GM12878 (cell line): ENCODE results near the gene MYL12B. TPM values are rescaled to one million over a fixed set of nuclear protein-coding genes. Genes with fewer than 3 reads are reported as not detected.

Experiments used
- CREB1 ChIP-seq: IDR thresholded peaks from 2 replicates; pipeline ENCODE4 v1.6.1; 2012; ENCODE audit warnings: low read depth, mild to moderate bottlenecking, inconsistent platforms
- DPF2 ChIP-seq: fragments of 450-650 bp; IDR thresholded peaks from 2 replicates; pipeline ENCODE4 v1.6.1; 2017; ENCODE audit warnings: mild to moderate bottlenecking
- FOXM1 ChIP-seq: IDR thresholded peaks from 2 replicates; pipeline ENCODE4 v1.6.1; 2012; ENCODE audit warnings: low read depth, mild to moderate bottlenecking, inconsistent platforms, low read length, moderate library complexity
- GABPA ChIP-seq: IDR thresholded peaks from 2 replicates; pipeline ENCODE4 v1.6.1; 2014; ENCODE audit warnings: antibody characterized with exemption, low read depth, mild to moderate bottlenecking, inconsistent platforms
- HCFC1 ChIP-seq: fragments of 150-350 bp; IDR thresholded peaks from 2 replicates; pipeline ENCODE4 v1.6.1; 2014; ENCODE audit warnings: low read length
- JUND ChIP-seq: IDR thresholded peaks from 2 replicates; pipeline ENCODE4 v1.6.1; 2012; ENCODE audit warnings: low read depth, mild to moderate bottlenecking, low read length, improper control_type of control experiment, moderate library complexity
- MYC ChIP-seq: IDR thresholded peaks from 2 replicates; pipeline ENCODE4 v1.6.1; 2011; ENCODE audit warnings: mild to moderate bottlenecking, low read length, moderate library complexity, inconsistent platforms; ENCODE audit not compliant: insufficient read depth, insufficient replicate concordance, insufficient read length, severe bottlenecking
- NBN ChIP-seq: fragments of 450-650 bp; IDR thresholded peaks from 2 replicates; pipeline ENCODE4 v1.6.1; 2016
- NR2C2 ChIP-seq: IDR thresholded peaks from 2 replicates; pipeline ENCODE4 v1.6.1; 2011; ENCODE audit warnings: borderline replicate concordance, low read depth; ENCODE audit not compliant: control insufficient read depth, insufficient read length
- PAX5 ChIP-seq: IDR thresholded peaks from 2 replicates; pipeline ENCODE4 v1.6.1; 2011; ENCODE audit warnings: low read depth, low read length, borderline replicate concordance
- RAD51 ChIP-seq: fragments of 450-650 bp; IDR thresholded peaks from 2 replicates; pipeline ENCODE4 v1.6.1; 2016; ENCODE audit warnings: moderate library complexity, mild to moderate bottlenecking, inconsistent platforms
- RELA ChIP-seq: fragments of 450-650 bp; IDR thresholded peaks from 2 replicates; pipeline ENCODE4 v1.8.0; 2014; ENCODE audit warnings: borderline replicate concordance; ENCODE audit not compliant: partially characterized antibody
- SREBF2 ChIP-seq: IDR thresholded peaks from 2 replicates; pipeline ENCODE4 v1.6.1; 2012; ENCODE audit warnings: mild to moderate bottlenecking, low read length
- TCF12 ChIP-seq: IDR thresholded peaks from 2 replicates; pipeline ENCODE4 v1.6.1; 2011; ENCODE audit warnings: low read depth, mild to moderate bottlenecking, low read length
- TCF7 ChIP-seq: IDR thresholded peaks from 2 replicates; pipeline ENCODE4 v1.6.1; 2014; ENCODE audit warnings: antibody characterized with exemption, borderline replicate concordance
- YBX1 ChIP-seq: fragments of 450-650 bp; IDR thresholded peaks from 2 replicates; pipeline ENCODE4 v1.6.1; 2016; ENCODE audit warnings: antibody characterized with exemption
- ZNF274 ChIP-seq: IDR thresholded peaks from one replicate; pipeline ENCODE4 v1.8.0; 2011; ENCODE audit not compliant: insufficient read length, insufficient read depth
- ZNF384 ChIP-seq: IDR thresholded peaks from 2 replicates; pipeline ENCODE4 v1.6.1; 2012; ENCODE audit warnings: low read depth, mild to moderate bottlenecking, low read length, improper control_type of control experiment, borderline replicate concordance
- polyA plus RNA-seq, 11 experiments: library from polyadenylated mRNA; depleted of rRNA in 4 of 11; unstranded in 6 of 11; stranded (reverse) in 5 of 11; fragments of >200 nt; fragmentation: Nextera tagmentation in 4 of 11; fragmentation: Illumina TruSeq in 1 of 11; extraction: Ambion mirVana in 4 of 11; extraction: Trizol in 1 of 11; gene quantifications; 1 replicate in 1 of 11; 2 replicates in 10 of 11; pipeline versions ENCODE4 v1.2.1 to v1.2.3, GENCODE V29; 2011 to 2016; ENCODE audit warnings: inconsistent platforms in 2 of 11, missing spikeins in 2 of 11, low read depth in 1 of 11
- total RNA-seq, 4 experiments: library from RNA; depleted of rRNA in 3 of 4; stranded (reverse); fragments of >200 nt in 3 of 4; fragmentation: Illumina TruSeq in 1 of 4; extraction: Trizol in 1 of 4; gene quantifications; 2 replicates each; pipeline versions ENCODE4 v1.2.1 to v1.2.3, GENCODE V29; 2013 to 2021
- TF ChIP-seq, protein P1 (sequence below): IDR thresholded peaks from 2 replicates; pipeline ENCODE4 v1.6.1; 2011; ENCODE audit warnings: low read depth, mild to moderate bottlenecking, low read length, moderate library complexity, borderline replicate concordance; ENCODE audit errors: extremely low read depth
- TF ChIP-seq, protein P2 (sequence below): fragments of 450-650 bp; IDR thresholded peaks from 2 replicates; pipeline ENCODE4 v1.6.1; 2017; ENCODE audit warnings: low read depth, mild to moderate bottlenecking, moderate library complexity
- TF ChIP-seq, protein P3 (sequence below): IDR thresholded peaks from 2 replicates; pipeline ENCODE4 v1.6.1; 2011; ENCODE audit warnings: mild to moderate bottlenecking, low read depth, low read length, moderate library complexity; ENCODE audit not compliant: insufficient replicate concordance
- TF ChIP-seq, protein P4 (sequence below): IDR thresholded peaks from 2 replicates; pipeline ENCODE4 v1.6.1; 2011; ENCODE audit warnings: borderline replicate concordance, low read depth, mild to moderate bottlenecking, moderate library complexity, low read length; ENCODE audit not compliant: insufficient read depth, poor library complexity, severe bottlenecking
- TF ChIP-seq, protein P5 (sequence below): fragments of 450-650 bp; IDR thresholded peaks from 2 replicates; pipeline ENCODE4 v1.6.1; 2014; ENCODE audit warnings: mild to moderate bottlenecking
- TF ChIP-seq, protein P6 (sequence below): fragments of 450-650 bp; IDR thresholded peaks from 2 replicates; pipeline ENCODE4 v1.6.1; 2017; ENCODE audit warnings: mild to moderate bottlenecking, low read depth, inconsistent platforms; ENCODE audit not compliant: poor library complexity, severe bottlenecking

Gene MYL12B
- total and polyA plus RNA-seq, 10 of the 15 experiments (the other 5 are each of a cell fraction or from before 2014, with no cell fraction given): 179 to 739 (median 400) TPM

DNA sequence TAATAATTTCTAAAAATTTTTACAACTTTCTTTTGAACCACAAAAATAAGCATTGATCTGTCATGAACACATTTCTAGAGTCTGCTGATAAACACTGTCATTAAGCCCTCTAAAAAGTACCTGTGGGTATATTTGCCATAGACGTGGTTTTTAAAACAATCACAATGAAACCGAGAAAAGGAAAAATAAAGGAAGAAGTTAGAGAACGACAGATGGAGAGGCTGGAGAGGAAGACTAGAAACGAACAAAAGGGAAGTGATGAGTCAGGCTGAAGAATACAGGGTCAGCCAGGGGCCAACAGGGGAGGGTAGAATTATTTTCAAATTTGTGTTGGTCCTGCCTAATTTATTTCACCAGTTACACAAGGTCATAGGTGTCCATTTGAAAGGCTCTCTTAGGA is 62.0 kb downstream of the MYL12B start (continued):
- TF ChIP-seq FOXM1 (peak; percentile 77; the same call in 1 of the 2 replicates), SREBF2 (no peak), PAX5 (no peak), JUND (no peak), MYC (no peak), DPF2 (peak; percentile 63; the same call in 1 of the 2 replicates), TCF12 (0 out of 2 replicates have a peak, but pooled peaks have one; percentile 10), NR2C2 (no peak), TCF7 (peak; percentile 84), CREB1 (0 out of 2 replicates have a peak, but pooled peaks have one; percentile 13), ZNF274 (no peak), YBX1 (no peak), RELA (no peak), HCFC1 (no peak), GABPA (0 out of 2 replicates have a peak, but pooled peaks have one; percentile 35), RAD51 (no peak), ZNF384 (no peak), NBN (no peak)
- TF ChIP-seq, protein P1, sequence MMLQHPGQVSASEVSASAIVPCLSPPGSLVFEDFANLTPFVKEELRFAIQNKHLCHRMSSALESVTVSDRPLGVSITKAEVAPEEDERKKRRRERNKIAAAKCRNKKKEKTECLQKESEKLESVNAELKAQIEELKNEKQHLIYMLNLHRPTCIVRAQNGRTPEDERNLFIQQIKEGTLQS: no peak
- TF ChIP-seq, protein P2, sequence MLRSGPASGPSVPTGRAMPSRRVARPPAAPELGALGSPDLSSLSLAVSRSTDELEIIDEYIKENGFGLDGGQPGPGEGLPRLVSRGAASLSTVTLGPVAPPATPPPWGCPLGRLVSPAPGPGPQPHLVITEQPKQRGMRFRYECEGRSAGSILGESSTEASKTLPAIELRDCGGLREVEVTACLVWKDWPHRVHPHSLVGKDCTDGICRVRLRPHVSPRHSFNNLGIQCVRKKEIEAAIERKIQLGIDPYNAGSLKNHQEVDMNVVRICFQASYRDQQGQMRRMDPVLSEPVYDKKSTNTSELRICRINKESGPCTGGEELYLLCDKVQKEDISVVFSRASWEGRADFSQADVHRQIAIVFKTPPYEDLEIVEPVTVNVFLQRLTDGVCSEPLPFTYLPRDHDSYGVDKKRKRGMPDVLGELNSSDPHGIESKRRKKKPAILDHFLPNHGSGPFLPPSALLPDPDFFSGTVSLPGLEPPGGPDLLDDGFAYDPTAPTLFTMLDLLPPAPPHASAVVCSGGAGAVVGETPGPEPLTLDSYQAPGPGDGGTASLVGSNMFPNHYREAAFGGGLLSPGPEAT: peak; percentile 65; the same call in 1 of the 2 replicates
- TF ChIP-seq, protein P3, sequence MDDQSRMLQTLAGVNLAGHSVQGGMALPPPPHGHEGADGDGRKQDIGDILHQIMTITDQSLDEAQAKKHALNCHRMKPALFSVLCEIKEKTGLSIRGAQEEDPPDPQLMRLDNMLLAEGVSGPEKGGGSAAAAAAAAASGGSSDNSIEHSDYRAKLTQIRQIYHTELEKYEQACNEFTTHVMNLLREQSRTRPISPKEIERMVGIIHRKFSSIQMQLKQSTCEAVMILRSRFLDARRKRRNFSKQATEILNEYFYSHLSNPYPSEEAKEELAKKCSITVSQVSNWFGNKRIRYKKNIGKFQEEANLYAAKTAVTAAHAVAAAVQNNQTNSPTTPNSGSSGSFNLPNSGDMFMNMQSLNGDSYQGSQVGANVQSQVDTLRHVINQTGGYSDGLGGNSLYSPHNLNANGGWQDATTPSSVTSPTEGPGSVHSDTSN: no peak
- TF ChIP-seq, protein P4, sequence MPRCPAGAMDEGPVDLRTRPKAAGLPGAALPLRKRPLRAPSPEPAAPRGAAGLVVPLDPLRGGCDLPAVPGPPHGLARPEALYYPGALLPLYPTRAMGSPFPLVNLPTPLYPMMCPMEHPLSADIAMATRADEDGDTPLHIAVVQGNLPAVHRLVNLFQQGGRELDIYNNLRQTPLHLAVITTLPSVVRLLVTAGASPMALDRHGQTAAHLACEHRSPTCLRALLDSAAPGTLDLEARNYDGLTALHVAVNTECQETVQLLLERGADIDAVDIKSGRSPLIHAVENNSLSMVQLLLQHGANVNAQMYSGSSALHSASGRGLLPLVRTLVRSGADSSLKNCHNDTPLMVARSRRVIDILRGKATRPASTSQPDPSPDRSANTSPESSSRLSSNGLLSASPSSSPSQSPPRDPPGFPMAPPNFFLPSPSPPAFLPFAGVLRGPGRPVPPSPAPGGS: no peak
- TF ChIP-seq, protein P5, sequence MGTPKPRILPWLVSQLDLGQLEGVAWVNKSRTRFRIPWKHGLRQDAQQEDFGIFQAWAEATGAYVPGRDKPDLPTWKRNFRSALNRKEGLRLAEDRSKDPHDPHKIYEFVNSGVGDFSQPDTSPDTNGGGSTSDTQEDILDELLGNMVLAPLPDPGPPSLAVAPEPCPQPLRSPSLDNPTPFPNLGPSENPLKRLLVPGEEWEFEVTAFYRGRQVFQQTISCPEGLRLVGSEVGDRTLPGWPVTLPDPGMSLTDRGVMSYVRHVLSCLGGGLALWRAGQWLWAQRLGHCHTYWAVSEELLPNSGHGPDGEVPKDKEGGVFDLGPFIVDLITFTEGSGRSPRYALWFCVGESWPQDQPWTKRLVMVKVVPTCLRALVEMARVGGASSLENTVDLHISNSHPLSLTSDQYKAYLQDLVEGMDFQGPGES: no peak
- TF ChIP-seq, protein P6, sequence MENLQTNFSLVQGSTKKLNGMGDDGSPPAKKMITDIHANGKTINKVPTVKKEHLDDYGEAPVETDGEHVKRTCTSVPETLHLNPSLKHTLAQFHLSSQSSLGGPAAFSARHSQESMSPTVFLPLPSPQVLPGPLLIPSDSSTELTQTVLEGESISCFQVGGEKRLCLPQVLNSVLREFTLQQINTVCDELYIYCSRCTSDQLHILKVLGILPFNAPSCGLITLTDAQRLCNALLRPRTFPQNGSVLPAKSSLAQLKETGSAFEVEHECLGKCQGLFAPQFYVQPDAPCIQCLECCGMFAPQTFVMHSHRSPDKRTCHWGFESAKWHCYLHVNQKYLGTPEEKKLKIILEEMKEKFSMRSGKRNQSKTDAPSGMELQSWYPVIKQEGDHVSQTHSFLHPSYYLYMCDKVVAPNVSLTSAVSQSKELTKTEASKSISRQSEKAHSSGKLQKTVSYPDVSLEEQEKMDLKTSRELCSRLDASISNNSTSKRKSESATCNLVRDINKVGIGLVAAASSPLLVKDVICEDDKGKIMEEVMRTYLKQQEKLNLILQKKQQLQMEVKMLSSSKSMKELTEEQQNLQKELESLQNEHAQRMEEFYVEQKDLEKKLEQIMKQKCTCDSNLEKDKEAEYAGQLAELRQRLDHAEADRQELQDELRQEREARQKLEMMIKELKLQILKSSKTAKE: peak; percentile 86
